Activated CD4-positive, alpha-beta T cell treated with anti-CD3 and anti-CD28 coated beads, Interleukin-2, amount 10 ng/mL, durations not matched to agents 24 days and 14 days (primary cell): Measurements from ENCODE around the gene PCGF6. TPM values are rescaled to one million over a fixed set of nuclear protein-coding genes. Genes with fewer than 3 reads are reported as not detected.
"Not testable (repeated sequence)": the region's sequence is repeated elsewhere in the genome, so short reads cannot be mapped to it uniquely, and the experiment has no call there.

Source experiments
- DNase-seq: peaks from one replicate; pipeline ENCODE4 v3.0.0; 2022
- H3K27ac Mint-ChIP-seq: one replicate; pipeline ENCODE4 v1.8.0; 2022; ENCODE audit warnings: mild to moderate bottlenecking, mixed read lengths
- H3K27me3 Mint-ChIP-seq: one replicate; pipeline ENCODE4 v1.8.0; 2022; ENCODE audit warnings: mixed read lengths
- H3K36me3 Mint-ChIP-seq: one replicate; pipeline ENCODE4 v1.8.0; 2022; ENCODE audit warnings: low read depth, mild to moderate bottlenecking, mixed read lengths
- H3K4me1 Mint-ChIP-seq: one replicate; pipeline ENCODE4 v1.8.0; 2021; ENCODE audit warnings: mixed read lengths
- H3K4me3 Mint-ChIP-seq: one replicate; pipeline ENCODE4 v1.8.0; 2022; ENCODE audit warnings: mild to moderate bottlenecking, moderate library complexity, mixed read lengths
- H3K9me3 Mint-ChIP-seq: one replicate; pipeline ENCODE4 v1.8.0; 2021; ENCODE audit warnings: mixed read lengths
- intact Hi-C: fragments of 100-400 bp; cut with micrococcal nuclease; formaldehyde crosslinking; loops from one replicate; pipeline ENCODE4 v1.15.1; 2023
- total RNA-seq: library from RNA; stranded (reverse); gene quantifications from 2 replicates; pipeline ENCODE4 v1.2.3, GENCODE V29; 2022

The PCGF6 gene, protein sequence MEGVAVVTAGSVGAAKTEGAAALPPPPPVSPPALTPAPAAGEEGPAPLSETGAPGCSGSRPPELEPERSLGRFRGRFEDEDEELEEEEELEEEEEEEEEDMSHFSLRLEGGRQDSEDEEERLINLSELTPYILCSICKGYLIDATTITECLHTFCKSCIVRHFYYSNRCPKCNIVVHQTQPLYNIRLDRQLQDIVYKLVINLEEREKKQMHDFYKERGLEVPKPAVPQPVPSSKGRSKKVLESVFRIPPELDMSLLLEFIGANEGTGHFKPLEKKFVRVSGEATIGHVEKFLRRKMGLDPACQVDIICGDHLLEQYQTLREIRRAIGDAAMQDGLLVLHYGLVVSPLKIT
- 19.3 and 19.7 TPM in 2 replicates for total RNA-seq

DNA sequence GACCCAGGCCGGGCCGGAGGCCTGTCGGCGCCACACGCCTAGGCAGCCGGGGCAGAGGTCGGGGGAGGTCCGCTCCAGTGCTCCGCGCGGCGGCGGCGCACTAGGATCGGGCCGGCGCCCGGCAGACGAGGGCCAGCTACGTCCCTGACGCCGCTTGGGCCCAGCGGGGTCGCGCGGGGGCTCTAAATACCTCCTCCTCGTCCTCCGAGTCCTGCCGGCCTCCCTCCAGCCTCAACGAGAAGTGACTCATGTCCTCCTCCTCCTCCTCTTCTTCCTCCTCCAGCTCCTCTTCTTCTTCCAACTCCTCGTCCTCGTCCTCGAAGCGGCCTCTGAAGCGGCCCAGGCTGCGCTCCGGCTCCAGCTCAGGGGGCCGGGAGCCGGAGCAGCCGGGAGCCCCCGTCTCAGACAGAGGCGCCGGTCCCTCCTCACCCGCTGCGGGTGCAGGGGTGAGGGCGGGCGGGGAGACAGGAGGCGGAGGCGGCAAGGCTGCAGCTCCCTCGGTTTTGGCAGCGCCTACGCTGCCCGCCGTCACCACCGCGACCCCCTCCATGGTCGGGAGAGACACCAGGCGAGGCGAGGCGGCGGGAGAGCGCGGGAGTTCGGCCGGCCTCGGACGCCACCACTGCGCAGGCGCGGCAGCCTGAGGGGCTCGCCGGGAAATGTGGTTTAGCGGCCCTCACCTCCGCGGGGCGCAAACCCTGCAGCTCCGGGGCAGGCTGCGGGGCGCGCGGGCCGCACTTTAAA, at the start of gene PCGF6:
PCGF6 (minus strand) TSS at position 624 of the 744 bp plus-strand sequence; CDS start at position 550, 74 bp downstream.
- intact Hi-C loops = loop anchor here (1.0 kb wide), 2 partner anchors 18 to 46 kb away; partner anchors contain the start of genes ATP5MK and PDCD11
- peak; percentile 94 for DNase-seq
- peaks cover 6% of the 10 kb centered on the region for H3K4me1 Mint-ChIP-seq
- H3K9me3 Mint-ChIP-seq = no peaks in the 10 kb centered on the region
- H3K4me3 Mint-ChIP-seq = peak within 1 kb of the TSS; percentile 96
- H3K27ac Mint-ChIP-seq = peak within 1 kb of the TSS; percentile 95
- H3K27me3 Mint-ChIP-seq = no peaks in the 10 kb centered on the region
- peaks cover 13% of the 10 kb centered on the region for H3K36me3 Mint-ChIP-seq

DNA sequence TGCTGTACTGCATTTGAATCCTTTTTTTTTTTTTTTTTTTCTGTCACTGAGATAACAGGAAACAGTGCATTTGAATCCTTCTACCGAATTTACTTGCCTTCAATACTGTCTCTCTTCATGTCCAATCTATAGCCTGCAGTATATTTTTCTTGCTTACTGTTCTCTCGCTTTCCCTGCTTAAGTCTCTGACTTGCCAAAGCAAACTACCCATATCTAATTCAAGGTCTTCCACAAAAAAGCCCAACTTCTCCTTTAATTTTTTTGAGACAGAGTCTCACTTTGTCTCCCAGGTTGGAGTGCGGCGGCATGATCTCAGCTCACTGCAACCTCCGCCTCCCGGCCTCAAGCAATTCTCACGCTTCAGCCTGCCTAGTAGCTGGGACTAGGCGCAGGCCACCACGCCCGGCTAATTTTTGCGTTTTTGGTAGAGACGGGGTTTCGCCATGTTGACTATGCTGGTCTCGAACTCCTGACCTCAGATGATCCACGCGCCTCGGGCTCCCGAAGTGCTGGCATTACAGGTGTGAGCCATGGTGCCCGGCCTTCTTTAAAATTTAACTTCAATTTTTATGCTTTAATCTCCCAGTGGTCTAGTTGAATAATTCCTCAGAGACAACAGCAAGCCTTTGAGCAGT, 46.4 kb upstream of the PCGF6 start:
- DNase-seq = no peak
- H3K27me3 Mint-ChIP-seq = no peaks in the 10 kb centered on the region
- H3K4me1 Mint-ChIP-seq = peaks cover 41% of the 10 kb centered on the region
- peak overlapping the region; percentile 81 for H3K27ac Mint-ChIP-seq
- no peaks in the 10 kb centered on the region for H3K9me3 Mint-ChIP-seq
- intact Hi-C loops = loop anchor here (5.0 kb wide), 1 partner anchor 655 kb away; the partner anchor contains the start of gene WBP1L
- peak overlapping the region; percentile 87 for H3K4me3 Mint-ChIP-seq
- H3K36me3 Mint-ChIP-seq = peaks cover 62% of the 10 kb centered on the region

DNA sequence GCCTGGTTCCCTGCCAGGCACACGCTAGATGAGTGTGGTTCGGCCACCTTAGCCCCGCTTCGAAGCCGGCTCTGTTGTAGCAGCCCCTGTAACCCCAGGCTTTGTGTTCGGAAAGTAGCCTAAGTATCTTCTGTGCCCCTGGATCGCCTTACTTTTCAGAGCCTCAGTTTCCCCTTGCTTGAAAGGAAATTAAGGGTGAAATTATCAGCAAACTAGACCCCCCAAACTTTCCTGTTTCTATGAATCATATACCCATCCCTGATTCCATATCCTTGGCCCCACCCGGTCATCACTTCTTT, 45.8 kb upstream of the PCGF6 start:
- Mint-ChIP-seq H3K4me3 (peak overlapping the region; percentile 87), H3K9me3 (no peaks in the 10 kb centered on the region), H3K27me3 (no peaks in the 10 kb centered on the region), H3K36me3 (peaks cover 61% of the 10 kb centered on the region), H3K4me1 (peaks cover 41% of the 10 kb centered on the region), H3K27ac (peak overlapping the region; percentile 81)
- DNase-seq = no peak
- intact Hi-C loops = loop anchor here (1.0 to 5.0 kb wide), 3 partner anchors 28 to 654 kb away; partner anchors contain the start of genes PCGF6 and WBP1L

DNA sequence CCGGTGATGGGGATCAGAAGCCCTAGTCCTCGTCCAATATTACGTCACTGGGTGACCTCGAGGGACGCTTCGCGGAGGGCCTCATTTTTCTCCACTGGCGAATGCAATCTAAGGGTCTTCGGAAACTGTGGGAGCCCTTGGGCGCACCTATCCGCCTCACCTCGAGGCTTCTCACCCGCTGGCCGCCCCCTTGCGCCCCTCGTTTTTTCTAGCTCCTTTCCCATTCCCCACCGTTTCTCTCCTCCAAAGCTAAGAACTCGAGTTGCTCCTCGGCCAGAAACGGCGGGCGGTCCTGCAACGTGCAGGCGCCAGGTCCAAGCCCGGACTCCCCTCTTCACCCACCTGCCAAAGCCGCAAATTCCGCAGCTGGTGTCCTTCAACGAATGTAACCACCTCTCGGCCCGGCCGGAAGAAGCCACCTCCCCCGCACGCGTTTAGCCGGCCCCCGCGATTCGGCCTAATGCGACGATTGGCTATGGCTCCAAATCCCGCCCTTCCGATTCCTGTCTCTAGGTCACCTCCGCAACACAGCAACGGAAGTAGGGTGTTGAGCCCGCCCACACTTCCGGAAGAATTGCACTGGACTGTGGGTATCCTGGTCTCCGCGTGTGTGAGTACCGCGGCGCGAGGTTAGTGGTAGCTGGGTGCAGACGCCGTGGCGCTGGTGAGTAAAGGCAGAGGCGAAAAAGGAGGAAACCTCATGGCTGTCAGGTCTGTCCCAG, 45.3 kb upstream of the PCGF6 start, which contains the start of the genes ATP5MK and PDCD11:
ATP5MK (minus strand) TSS at position 409 of the 722 bp plus-strand sequence. CDS start 4,018 bp downstream, outside the sequence.
PDCD11 (plus strand) TSS at position 560 of the 722 bp plus-strand sequence. CDS start 1,801 bp downstream, outside the sequence.
- intact Hi-C loops = loop anchor here (1.0 to 5.0 kb wide), 3 partner anchors 28 to 654 kb away; partner anchors contain the start of genes PCGF6 and WBP1L
- H3K36me3 Mint-ChIP-seq = peaks cover 60% of the 10 kb centered on the region
- no peaks in the 10 kb centered on the region for H3K27me3 Mint-ChIP-seq
- H3K4me3 Mint-ChIP-seq = peak within 1 kb of the TSS; percentile 87
- peaks cover 41% of the 10 kb centered on the region for H3K4me1 Mint-ChIP-seq
- H3K9me3 Mint-ChIP-seq = no peaks in the 10 kb centered on the region
- H3K27ac Mint-ChIP-seq = peak within 1 kb of the TSS; percentile 81
- DNase-seq = peak; percentile 99

DNA sequence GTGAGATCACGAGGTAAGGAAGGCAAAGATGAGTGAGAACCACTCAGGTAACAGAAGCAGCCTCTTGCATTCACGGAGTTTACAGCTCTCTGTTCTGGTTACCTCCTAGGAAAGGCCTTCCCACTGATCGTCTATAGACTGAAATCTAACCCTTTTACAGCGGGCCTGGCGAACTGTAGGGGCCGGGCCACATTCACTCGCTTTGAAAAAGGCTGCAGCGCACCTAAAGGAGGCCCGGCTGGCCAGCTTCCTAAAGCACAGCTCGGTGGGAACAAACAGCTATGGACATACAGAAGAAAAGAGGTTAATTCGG, 44.8 kb upstream of the PCGF6 start:
- Mint-ChIP-seq H3K4me1 (peaks cover 41% of the 10 kb centered on the region), H3K9me3 (no peaks in the 10 kb centered on the region), H3K4me3 (peak overlapping the region; percentile 87), H3K27ac (peak overlapping the region; percentile 81), H3K36me3 (peaks cover 60% of the 10 kb centered on the region), H3K27me3 (no peaks in the 10 kb centered on the region)
- no peak for DNase-seq
- intact Hi-C loops = loop anchor here (1.0 to 5.0 kb wide), 3 partner anchors 27 to 653 kb away; partner anchors contain the start of genes PCGF6 and WBP1L

DNA sequence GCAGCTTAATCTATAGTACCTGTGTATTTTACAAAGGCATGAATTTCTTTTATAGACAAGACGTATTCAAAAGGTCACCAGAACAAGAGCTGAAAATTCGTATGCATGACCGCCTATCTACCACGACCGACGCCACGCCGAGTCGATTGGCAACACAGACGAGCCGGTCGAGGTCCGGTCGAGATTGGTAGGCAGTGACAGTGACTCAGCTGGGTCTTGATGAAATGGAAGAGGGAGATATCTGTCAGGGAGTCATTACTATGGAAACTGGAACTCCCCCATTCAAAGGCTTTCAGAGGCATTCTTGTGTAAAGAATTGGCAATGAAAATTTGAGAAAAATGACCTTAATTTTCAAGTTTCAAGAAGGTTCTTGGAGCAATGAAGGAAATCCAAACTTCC, 43.2 kb upstream of the PCGF6 start:
- Mint-ChIP-seq H3K4me3 (peak overlapping the region; percentile 59), H3K27ac (peak overlapping the region; percentile 71), H3K9me3 (no peaks in the 10 kb centered on the region), H3K4me1 (peaks cover 37% of the 10 kb centered on the region), H3K36me3 (peaks cover 55% of the 10 kb centered on the region), H3K27me3 (no peaks in the 10 kb centered on the region)
- no peak for DNase-seq
- intact Hi-C loops = no loop called here

DNA sequence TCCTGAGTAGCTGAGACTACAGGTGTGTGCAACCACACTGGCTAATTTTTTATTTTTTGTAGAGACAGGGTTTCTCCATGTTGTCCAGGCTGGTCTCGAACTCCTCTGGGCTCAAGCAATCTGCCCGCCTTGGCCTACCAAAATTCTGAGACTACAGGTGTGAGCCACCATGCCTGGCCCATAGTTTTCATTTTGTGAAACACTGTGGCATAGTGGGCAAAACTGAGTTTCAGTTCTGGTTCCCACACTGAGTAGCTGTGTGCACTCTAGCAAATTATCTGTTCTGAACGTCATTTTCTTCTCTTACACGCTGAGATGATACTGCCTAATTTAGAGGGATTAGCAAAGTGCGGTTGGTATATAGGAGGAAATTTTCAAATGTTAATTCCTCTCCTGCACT, 31.8 kb upstream of the PCGF6 start:
- H3K4me1 Mint-ChIP-seq = no peaks in the 10 kb centered on the region
- no peak overlapping the region for H3K4me3 Mint-ChIP-seq
- intact Hi-C loops = no loop called here
- DNase-seq = no peak
- H3K27ac Mint-ChIP-seq = no peak overlapping the region
- H3K36me3 Mint-ChIP-seq = peaks cover 51% of the 10 kb centered on the region
- no peaks in the 10 kb centered on the region for H3K27me3 Mint-ChIP-seq
- no peaks in the 10 kb centered on the region for H3K9me3 Mint-ChIP-seq

DNA sequence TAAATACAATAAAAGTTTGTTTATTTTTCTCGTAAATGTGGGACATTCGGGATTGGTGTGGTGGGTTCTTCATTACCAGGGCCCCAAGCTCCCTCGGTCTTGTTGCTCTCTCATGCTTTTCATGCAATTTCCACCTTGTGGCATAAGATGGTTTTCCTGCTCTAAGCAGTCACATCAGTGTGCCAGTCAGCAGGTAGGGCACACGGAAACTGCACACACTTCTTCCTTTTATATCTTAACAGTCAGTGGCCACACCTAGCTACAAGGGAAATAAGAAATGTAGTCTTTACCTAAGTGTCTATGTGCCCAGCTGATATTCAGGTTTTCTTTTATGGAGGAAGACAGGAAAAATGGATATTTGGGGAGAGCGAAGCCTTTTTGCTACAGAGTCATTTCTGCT, 23.3 kb upstream of the PCGF6 start:
- intact Hi-C loops = no loop called here
- Mint-ChIP-seq H3K36me3 (peaks cover 34% of the 10 kb centered on the region), H3K27ac (no peak overlapping the region), H3K27me3 (no peaks in the 10 kb centered on the region), H3K9me3 (no peaks in the 10 kb centered on the region), H3K4me3 (no peak overlapping the region), H3K4me1 (peaks cover 20% of the 10 kb centered on the region)
- DNase-seq = no peak

DNA sequence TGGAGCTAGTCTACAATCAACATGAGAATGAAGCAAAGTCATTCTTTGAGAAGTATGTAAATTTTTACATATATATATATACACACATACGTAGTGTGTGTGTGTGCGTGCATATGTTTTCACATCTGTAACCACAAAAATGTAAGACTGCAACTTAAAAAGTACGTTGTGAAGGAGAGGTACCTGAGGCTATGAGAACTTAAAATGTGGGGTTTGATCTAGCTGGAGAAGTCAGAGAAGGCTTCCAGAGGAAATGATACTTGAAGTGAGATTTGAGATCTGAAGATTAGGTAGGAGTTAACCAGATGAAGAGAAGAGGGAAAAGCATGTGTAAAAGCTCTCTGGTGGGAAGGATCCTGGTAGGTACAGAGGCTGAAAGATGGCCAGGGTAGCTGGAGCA, 22.6 kb upstream of the PCGF6 start:
- intact Hi-C loops = no loop called here
- DNase-seq = no peak
- Mint-ChIP-seq H3K36me3 (peaks cover 33% of the 10 kb centered on the region), H3K27me3 (no peaks in the 10 kb centered on the region), H3K4me1 (peaks cover 20% of the 10 kb centered on the region), H3K4me3 (no peak overlapping the region), H3K9me3 (no peaks in the 10 kb centered on the region), H3K27ac (peak overlapping the region; percentile 62)

DNA sequence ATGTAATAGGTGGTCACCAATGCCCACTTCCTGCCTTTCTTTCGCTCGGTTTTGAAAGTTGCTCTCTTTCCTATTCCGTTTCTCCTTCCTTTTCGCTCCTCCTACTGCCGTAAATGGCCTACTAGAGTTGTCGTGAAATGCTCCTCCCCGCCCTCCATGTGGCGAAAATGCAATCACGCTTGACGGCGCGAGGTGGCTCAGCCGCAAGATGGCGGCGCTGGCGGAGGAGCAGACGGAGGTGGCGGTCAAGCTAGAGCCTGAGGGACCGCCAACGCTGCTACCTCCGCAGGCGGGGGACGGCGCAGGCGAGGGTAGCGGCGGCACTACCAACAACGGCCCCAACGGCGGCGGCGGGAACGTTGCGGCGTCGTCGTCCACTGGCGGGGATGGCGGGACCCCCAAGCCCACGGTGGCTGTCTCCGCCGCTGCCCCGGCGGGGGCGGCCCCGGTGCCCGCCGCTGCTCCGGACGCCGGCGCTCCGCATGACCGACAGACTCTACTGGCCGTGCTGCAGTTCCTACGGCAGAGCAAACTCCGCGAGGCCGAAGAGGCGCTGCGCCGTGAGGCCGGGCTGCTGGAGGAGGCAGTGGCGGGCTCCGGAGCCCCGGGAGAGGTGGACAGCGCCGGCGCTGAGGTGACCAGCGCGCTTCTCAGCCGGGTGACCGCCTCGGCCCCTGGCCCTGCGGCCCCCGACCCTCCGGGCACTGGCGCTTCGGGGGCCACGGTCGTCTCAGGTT, 17.0 kb upstream of the PCGF6 start, which contains the start of gene TAF5:
TAF5 (plus strand) TSS at position 195 of the 737 bp plus-strand sequence; CDS start at position 209, 14 bp downstream.
- intact Hi-C loops = loop anchor here (1.0 to 10.0 kb wide), 7 partner anchors 17 to 726 kb away; partner anchors contain the start of genes ARL3, ATP5MK, BORCS7 and CNNM2
- H3K9me3 Mint-ChIP-seq = no peaks in the 10 kb centered on the region
- DNase-seq = peak; percentile 97
- peaks cover 12% of the 10 kb centered on the region for H3K4me1 Mint-ChIP-seq
- peaks cover 6% of the 10 kb centered on the region for H3K36me3 Mint-ChIP-seq
- peak within 1 kb of the TSS; percentile 93 for H3K4me3 Mint-ChIP-seq
- H3K27ac Mint-ChIP-seq = peak within 1 kb of the TSS; percentile 92
- H3K27me3 Mint-ChIP-seq = peaks cover 4% of the 10 kb centered on the region

DNA sequence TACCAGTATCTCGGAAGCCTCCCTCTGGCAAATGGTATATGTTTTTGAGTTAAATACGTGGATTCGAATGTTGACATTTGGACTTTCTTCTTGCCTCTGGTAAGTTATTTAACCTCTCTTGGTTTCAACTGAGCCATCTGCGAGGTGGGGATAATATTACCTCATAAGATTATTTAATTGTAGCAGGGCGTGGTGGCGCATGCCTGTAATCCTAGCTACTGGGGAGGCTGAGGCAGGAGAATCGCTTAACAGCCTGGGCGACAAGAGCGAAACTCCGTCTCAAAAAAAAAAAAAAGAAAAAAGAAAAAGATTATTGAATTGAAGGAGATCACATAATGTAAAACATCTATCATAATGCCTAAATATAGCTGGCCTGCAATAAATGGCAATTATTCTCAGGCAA, 16.4 kb upstream of the PCGF6 start:
- H3K4me3 Mint-ChIP-seq = peak overlapping the region; percentile 93
- intact Hi-C loops = loop anchor here (1.0 to 10.0 kb wide), 4 partner anchors 173 to 725 kb away; partner anchors contain the start of genes ARL3, CNNM2, NT5C2 and SFXN2
- H3K4me1 Mint-ChIP-seq = peaks cover 12% of the 10 kb centered on the region
- H3K36me3 Mint-ChIP-seq = peaks cover 6% of the 10 kb centered on the region
- no peaks in the 10 kb centered on the region for H3K9me3 Mint-ChIP-seq
- DNase-seq = no peak
- peaks cover 4% of the 10 kb centered on the region for H3K27me3 Mint-ChIP-seq
- H3K27ac Mint-ChIP-seq = peak overlapping the region; percentile 92

DNA sequence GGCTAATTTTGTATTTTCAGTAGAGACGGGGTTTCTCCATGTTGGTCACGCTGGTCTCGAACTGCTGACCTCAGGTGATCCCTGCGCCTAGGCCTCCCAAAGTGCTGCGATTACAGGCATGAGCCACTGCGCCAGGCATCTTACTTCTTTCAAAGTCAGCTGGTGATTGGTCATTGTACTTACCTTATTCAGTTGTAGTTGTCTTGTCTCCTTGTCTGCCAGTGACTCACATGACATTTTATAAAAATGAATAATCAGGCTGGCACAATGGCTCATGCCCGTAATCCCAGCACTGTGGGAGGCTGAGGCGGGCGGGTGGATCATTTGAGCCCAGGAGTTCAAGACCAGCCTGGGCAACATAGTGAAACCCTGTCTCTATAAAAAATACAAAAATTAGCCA, 9.9 kb upstream of the PCGF6 start:
- H3K4me3 Mint-ChIP-seq, H3K9me3 Mint-ChIP-seq, H3K27ac Mint-ChIP-seq, DNase-seq, H3K4me1 Mint-ChIP-seq, H3K27me3 Mint-ChIP-seq, H3K36me3 Mint-ChIP-seq: not testable (repeated sequence)
- intact Hi-C loops = loop anchor here (10.0 kb wide), 1 partner anchor 166 kb away; the partner anchor contains the start of gene NT5C2
